Measurements from ENCODE around the gene SKAP1.
A peak's percentile ranks its signal among the peaks of the same experiment; 100 is the strongest.

Gene SKAP1

DNA sequence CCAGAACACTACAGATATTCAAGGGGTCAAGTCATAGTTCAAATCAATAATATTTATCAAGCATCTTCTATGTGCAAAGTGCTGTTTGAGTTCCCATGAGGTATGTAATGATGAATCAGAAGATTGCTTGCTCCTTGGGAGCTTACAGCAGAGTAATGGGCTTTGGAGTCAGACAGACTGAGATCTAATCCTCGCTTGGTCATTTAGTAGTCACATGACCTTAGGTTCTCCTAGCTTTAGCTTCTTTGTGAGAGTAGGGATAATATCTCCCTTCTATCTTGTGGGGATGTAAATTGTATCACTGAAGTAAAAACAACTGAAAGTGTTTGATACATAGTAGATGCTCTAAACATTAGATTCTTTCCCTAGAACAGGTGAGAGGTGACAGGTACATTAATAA, 292.4 kb downstream of the SKAP1 start:
- DNase-seq = no peak

DNA sequence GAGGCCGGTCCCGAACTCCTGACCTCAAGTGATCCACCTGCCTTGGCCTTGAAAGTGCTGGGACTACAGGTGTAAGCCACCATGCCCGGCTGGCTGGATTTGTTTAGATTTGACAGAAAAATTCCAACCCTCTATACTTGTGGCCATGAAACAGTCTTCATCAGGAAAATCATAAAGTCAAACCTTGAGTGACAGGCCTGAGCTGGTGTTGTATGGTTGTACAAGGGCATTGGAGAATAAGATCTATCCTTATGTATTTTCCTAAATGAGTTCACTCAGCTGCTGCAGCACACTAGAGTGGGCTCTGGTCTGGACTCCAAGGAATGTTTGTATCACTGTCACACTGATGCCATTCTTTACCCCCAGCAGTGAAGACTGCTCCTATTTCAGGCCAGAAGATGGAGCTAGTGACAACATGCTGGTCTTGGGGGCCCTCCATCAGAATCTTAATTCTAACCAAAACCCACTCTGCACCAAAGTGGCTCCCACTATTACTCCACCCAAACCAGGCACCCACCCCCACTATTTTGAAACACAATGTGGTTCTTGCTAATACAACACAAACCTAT, 295.0 kb downstream of the SKAP1 start:
- DNase-seq = peak; percentile 10

DNA sequence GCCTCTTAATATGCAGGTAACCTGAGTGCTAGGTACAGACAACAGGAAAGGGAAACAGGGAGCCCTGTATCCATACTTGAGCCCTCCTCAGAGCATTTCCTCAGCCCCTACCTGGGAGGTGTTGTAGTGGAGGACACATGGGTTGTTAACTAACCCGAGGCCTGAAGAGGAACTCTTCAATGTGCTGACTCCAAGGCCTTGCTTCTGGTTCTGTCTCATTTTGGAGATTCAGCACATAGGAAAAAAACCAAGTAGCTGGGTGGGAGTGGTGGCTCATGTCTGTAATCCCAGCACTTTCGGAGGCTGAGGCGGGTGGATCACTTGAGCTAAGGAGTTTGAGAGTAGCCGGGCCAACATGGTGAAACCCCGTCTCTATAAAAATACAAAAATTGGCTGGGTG, 297.6 kb downstream of the SKAP1 start:
- no peak for DNase-seq

DNA sequence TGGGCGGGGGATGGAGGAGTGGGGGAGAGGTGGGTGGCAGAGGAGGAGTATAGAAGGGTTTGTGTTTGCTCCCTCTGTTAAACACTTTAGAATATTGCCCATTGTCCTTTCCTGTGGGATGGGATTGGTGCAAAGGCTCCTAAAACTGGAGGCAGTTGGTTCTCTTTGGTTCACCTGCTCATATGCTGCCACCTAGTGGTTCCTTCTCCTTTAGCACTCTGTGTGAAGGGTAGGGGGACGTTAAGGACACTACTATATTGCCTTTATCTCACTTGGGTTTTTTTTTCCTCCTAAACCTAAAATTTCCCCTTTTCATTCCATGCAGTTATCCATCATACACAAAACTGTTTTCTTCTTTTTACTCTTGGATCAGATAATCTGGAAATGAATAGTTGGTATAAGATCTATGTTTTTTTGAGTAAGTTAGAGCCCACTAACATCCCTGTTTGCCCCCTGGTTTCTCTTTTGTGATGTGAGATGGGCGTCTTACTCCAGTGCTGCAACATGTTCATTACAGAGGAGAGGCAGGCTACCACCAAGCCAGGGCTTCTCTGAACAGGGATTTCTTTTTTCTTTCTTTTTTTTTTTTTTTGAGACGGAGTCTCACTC, 298.7 kb downstream of the SKAP1 start:
- DNase-seq = peak; percentile 61

DNA sequence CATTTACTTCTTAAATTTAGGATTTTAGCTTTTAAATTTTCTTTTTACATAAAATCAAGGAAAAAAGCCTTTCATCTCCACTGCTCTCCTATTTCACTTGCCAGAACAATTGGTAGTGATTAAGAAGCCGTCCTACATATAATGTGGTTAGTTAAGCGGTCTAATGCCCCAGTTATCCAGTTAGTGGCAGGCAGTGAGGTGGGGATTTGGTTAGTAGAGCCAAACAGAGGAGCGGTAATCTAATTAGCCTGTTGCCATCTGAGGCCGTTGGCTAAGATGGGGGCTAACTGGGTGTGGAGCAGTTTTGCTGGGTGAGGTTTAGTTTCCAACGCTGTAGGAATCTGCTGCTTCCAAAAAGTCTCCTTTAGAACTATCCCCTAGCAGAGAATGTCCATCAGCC, 300.0 kb downstream of the SKAP1 start:
- no peak for DNase-seq

DNA sequence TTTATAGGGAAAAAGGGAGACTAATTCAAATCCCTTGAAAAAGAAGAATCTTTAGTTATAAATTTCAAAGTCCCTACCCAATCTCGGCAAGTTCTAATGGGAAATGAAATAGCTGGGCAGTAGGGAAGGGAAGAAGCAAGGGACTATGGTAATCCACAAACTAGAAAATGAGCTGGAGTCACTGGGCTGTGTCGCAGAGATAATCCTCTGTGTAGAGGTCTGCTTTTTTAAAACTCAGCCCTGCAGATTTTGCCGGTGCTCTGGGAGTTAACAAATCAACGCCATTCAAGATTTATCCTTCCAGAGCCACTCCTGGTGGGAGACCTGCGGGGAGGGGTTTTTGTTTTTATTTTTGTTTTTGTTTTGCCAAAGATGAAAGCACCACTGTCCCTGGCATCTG, 301.6 kb downstream of the SKAP1 start:
- no peak for DNase-seq

DNA sequence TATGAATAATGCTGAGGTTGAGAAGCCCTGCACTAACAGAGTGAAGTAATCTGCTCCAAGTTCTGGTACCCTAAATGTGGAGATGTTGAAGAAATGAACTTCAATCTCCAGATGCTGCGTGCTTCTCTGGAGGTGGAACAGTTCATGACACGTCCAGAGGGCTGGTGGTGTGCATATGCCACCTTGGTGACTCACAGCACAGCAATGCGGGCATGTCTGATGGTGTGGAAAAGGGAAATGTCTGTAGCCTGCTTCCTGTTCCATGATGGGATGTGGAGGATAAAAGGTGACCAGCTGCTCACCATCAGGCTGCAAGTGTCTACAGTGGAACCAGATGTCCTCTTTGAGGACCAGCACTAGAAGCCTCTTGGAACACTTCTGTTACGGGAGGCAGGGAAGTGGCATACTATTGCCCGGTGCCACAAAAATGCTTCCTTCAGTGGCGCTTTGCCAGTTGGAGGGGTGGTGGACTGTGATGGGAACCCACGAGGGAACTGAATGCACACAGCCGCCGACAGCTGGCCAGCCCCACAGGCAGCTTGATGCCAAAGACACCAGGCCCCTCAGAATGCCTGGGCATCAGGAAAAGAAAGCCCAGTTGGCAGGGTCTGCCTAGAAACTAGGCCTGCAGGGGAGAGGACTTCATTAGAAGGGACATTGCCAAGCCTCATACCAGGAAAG, 302.5 kb downstream of the SKAP1 start:
- peak; percentile 29 for DNase-seq

DNA sequence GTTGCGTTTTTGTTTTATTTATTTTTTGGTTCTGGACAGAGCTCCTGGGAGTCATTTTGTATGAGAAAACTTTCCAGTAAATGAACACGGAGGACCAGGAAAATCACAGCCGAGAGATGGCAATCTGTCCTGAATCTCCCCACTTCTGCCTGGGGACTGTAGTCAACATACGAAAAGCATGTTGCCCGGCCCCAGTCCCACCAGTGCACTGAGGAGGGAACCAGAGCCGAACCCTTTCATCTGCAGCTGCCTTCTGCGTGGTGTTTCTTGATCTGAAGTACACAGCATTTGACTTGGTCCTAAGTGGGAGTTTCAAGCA, 303.5 kb downstream of the SKAP1 start:
- DNase-seq = no peak

DNA sequence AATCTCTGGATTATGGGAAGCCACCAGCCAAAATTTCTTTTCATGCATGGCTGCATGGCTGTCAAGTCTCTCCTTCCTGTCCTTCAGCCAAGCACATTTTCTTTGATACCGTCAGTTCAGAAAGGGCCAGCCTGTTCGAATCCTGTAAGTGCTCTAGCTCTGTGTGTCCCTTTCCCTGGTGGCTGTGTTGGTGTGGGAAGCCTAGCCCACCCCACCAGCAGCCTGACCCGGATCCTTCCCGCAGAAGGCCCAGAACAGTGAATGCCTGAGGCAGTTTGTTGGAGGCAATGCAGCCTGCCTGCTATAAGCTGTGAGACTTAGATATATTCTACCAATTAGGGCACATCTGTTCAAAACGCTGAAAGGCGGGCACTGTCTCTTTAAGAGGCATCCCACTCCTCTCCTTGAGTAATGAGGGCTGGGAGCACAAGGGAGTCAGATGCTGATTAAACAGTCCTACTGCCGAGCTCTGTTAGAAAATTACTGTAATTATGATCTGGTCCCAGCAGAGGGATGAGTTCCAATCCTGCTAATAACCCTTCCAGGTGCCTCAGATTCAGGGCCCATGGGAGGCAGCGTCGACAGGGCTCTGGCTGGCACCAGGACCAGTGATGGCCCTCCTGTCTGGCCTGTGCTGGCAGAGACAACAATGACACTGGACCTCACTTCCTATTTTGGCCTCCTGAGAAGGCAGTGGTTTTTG, 304.0 kb downstream of the SKAP1 start:
- DNase-seq = no peak

DNA sequence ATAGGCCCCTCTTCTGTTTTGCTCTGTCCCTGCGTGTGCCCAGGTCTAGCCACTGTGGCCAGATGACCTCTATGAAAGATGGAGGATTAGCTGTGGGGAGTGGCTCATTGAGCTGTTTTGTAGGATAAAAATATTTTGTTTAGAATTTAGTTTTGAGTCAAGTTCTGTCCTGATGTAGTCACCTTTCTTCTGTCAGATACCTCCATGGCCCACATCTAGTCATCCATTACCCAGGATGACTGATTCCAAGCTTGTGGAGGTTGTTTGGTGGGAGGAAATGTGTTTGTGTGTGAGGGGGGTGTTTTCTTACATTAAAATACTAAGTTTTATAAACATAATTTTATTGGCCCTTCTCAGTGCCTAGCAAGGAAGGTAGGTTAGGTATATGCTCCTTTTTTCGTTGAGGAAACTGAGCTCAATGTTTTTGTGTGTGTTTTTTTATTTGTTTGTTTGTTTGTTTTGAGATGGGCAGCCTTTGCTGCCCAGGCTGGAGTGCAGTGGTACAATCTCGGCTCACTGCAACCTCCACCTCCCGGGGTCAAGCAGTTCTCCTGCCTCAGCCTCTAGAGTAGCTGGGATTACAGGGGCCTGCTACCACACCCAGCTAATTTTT, 306.1 kb downstream of the SKAP1 start:
- no peak for DNase-seq

DNA sequence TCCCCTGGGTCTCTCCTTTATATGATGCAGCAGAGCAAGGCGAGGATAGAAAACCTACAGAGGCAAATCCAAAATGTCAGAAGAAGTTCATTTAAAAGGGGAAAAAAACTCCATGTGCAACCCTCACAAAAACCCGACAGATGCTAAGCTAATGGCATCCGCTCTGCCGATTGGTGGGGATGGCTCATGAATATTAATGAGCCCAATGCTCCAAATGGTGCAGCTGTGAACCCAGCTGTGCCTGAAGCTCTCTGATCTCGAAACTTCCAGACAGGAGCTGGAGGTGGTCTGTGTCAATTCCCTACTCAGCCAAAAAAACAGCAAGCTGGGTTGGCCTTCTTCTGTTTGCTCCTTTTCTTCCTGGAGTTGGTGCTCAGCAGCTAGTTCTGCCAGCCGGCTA, 306.9 kb downstream of the SKAP1 start:
- DNase-seq = no peak

DNA sequence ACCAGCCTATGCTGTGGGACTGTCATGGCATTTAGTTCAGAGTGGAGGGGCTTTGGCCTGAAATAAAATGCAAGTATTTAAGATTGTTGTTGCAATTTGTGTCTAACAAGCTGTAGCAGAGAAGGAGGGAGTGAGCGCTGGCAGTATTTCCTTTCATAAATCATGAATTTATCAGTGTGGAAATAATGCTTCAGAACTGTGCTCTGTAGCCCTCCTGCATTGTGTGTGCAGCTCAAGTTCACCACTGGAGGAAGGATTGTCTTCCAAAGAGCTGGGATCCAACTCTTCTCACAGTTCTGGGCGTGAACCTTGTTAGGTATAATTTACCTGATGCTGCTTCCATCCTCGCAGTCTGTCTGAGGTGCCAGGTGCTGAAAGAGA, 307.4 kb downstream of the SKAP1 start:
- no peak for DNase-seq

DNA sequence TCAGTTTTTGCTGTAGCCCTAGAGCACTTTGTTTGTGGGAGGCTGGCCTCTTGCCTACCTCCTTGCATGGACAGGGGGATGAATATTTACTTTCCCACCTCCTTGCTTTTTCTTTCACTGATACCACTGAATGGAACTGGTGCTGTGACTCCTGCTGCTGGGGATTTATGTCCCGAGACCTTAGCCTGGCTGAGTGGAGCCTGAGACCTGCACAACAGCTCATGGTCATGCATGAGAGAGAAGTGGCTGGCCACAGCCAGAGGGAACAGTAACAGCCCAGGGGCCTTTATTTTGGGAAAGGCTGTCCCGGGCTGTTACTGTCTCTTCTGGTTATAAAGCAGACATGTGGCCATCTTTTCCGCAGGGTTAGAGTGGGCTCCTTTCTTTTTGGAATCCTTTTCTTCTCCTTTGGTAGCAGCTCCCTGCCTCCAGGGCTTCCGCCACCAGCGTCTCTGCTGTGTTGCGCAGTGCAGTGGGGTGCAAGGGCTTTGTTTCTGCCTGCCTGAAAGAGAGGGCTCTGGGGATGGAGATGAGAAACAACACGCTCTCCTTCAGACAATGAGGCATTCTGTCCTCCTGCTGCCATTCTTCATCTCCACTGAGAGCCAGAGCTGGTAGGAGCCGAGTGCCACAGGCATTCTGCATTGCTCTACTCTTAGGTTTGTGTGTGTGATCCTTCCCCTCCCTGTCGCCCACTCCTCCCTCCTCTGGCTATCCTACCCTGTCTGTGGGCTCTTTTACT, 307.9 kb downstream of the SKAP1 start:
- DNase-seq = no peak

DNA sequence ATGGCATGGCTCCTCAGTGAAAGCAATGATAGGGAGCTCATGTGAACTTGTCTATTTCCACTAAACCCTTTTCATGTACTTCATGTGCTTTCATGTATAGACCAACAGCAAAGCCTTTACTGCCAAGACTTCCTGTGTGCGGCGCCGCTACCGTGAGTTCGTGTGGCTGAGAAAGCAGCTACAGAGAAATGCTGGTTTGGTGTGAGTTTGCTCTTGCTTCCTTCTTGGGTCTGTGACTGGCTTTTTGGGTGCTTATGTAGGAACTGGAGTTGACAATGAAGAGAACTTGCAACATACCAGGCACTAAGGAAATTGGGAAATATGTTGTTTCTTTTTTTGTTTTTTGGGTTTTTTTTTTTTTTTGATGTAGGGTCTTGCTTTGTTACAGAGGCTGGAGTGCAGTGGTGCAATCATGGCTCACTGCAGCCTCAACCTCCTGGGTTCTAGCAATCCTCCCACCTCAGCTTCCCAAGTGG, 316.8 kb downstream of the SKAP1 start:
- DNase-seq = no peak

DNA sequence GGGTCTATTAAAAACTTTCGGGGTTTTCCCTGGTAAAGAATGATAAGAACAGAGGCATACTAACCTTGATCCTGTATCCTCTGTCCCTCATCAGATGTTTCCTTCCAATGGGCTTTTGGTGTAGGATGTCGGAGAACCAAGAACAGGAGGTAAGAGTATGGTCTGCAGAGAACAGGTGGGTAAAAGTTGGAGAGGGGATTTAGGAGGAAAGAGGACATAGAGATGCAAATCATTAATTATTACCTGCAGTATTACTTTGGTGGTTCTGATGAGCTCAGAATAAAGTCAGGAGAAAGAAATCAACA, 318.1 kb downstream of the SKAP1 start:
- no peak for DNase-seq

DNA sequence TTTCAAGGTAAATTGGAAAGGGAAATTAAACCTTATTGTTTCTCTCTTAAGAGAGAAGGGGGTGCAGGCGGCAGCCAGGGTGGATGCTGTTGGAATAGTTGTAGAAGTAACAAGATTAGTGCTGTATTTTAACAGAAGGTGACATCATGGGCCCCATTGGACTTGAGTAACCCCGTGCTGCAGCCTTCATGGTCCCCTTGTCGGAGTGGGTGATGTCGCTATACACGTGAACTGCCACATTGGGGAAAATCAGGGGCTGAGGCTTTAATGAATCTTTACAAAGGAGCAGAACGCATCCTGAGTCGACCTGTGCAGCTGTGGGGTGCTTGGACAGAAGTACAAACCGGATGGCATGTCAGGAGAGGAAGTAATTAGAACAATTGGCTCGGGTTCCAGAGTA, 319.3 kb downstream of the SKAP1 start:
- no peak for DNase-seq

DNA sequence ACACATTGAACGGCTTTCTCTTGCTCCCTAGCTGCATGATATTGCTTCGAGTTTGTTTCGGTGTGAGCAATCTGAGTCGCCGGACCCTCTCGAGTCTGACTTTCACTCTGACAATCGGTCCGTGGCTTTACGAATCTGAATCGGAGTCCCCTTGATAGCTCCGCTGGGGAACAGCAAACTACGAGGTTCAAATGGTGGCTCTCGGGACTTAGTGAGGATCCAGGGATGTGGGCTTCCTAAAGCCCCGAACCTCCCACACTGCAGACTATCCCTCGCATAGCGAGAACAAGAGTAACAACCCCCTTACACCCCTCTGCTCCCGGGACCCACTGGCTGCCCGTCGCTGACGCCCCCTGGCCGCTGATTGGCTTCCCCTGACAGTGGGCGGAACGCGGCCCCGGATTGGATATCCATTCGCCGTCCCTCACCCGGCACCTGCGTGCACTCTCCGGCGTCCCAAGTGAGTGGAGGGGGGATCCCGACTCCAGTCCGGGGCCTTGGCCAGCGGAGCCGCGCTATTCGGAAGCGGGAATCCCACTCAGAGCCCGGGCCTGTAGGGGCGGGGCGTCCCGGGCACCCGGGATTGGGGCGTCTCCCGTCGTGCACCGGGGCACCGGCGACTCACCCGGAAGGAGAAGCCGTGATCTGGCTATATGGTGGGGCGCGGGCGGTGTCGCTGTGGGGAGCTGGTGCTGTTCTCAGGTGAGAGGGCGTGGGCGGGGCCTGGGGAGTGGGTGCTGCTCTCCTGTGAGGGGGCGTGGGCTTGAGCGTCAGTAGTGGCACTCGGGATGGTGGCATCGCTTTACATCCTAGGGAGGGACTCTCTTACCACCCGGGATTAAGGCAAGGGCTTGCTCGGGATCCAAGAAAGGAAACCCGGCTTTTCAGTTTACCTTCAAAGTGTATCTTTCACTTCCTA, 322.6 kb downstream of the SKAP1 start, which contains the start of gene SNX11:
TSS of gene SNX11 (plus strand) at position 630 of the 919 bp plus-strand sequence. CDS start 4,278 bp downstream, outside the sequence.
- peak; percentile 85 for DNase-seq

DNA sequence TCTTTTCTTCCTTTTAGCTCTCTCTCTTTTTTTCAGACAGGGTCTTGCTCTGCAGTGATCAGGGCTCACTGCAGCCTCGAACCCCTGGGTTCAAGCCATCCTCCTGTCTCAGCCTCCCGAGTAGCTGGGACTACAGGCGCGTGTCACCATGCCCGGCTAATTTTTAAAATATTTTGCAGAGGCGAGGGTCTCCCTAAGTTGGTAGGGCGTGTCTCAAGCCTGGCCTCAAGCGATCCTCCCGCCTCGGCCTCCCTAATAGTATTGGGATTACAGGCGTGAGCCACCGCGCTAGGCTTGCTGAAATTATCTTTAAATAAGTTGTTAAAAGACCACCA, 323.2 kb downstream of the SKAP1 start:
- DNase-seq = no peak

DNA sequence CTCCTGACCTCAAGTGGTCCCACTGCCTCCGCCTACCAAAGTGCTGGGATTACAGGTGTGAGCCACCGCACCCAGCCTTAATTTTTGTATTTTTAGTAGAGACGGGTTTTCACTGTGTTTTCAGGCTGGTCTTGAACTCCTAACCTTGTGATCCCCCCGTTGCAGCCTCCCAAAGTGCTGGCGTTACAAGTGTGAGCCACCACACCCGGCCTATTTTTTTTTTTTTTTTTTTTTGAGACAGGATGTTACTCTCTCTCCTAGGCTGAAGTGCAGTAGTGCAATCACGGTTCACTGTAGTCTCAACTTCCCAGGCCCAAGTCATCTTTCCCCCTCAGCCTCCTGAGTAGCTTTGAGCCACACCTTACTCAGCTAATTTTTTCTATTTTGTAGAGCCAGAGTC, 325.6 kb downstream of the SKAP1 start:
- DNase-seq = no peak

DNA sequence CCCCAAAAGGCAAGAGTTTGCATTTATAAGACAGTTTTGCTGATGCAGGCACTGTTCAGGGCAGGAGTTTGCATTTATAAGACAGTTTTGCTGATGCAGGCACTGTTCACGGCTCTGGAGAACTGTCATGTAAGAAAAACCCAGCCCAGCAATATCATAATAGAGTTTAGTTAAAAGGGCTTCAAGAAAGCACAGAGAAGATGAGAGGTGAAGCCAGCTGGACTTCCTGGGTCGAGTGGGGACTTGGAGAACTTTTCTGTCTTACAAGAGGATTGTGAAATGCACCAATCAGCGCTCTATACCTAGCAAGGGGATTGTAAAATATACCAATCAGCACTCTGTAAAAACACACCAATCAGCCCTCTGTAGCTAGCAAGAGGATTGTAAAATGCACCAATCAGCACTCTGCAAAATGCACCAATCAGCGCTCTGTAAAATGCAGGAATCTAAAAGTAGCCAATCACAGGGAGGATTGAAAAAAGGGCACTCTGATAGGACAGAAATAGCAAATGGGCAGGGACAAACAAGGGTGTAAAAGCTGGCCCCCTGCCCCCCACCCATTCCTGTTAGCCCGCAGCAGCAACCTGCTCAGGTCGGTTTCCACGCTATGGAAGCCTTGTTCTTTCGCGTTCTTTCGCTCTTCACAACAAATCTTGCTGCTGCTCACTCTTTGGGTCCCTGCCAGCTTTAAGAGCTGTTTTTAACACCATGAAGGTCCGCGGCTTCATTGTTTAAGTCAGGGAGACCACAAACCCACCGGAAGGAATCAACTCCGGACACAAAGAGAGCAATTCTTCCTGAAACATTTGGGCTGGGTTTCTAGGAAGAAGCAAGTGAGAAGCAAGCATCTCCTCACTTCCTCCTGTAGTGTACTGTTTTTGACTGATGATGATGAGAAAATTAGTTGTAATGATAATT, 327.0 kb downstream of the SKAP1 start:
- DNase-seq = no peak
